Mesendoderm (in vitro differentiated cells): Measurements from ENCODE around the gene GTPBP3.
A peak's percentile ranks its signal among the peaks of the same experiment; 100 is the strongest.

ENCODE experiments used
- DNase-seq: peaks from one replicate; pipeline ENCODE4 v3.0.0; 2013
- H2AK5ac ChIP-seq: 2 replicates; pipeline ENCODE4 v1.6.1; 2013; ENCODE audit warnings: low read length, inconsistent platforms
- H2BK120ac ChIP-seq: 2 replicates; pipeline ENCODE4 v1.6.1; 2013; ENCODE audit warnings: low read depth, mild to moderate bottlenecking, low read length, moderate library complexity, mixed read lengths
- H2BK15ac ChIP-seq: replicated peaks from 2 replicates; pipeline ENCODE4 v1.6.1; 2013; ENCODE audit warnings: low read depth, mild to moderate bottlenecking, moderate library complexity
- H2BK5ac ChIP-seq: 2 replicates; pipeline ENCODE4 v1.6.1; 2013; ENCODE audit warnings: low read length, inconsistent platforms
- H3K18ac ChIP-seq: 2 replicates; pipeline ENCODE4 v1.6.1; 2013; ENCODE audit warnings: mild to moderate bottlenecking, low read length, mixed read lengths
- H3K23ac ChIP-seq: one replicate; pipeline ENCODE4 v1.6.1; 2013; ENCODE audit warnings: low read length
- H3K27ac ChIP-seq: 2 replicates; pipeline ENCODE4 v1.5.1; 2013; ENCODE audit warnings: low read depth, mild to moderate bottlenecking, inconsistent platforms, low read length, moderate library complexity
- H3K27me3 ChIP-seq: 2 replicates; pipeline ENCODE4 v1.6.1; 2013; ENCODE audit warnings: low read length, control low read depth, mild to moderate bottlenecking, inconsistent platforms; ENCODE audit not compliant: insufficient read depth, poor library complexity
- H3K36me3 ChIP-seq: 2 replicates; pipeline ENCODE4 v1.6.1; 2013; ENCODE audit warnings: low read length, inconsistent platforms; ENCODE audit not compliant: control insufficient read depth, insufficient read depth
- H3K4ac ChIP-seq: one replicate; pipeline ENCODE4 v1.6.1; 2013; ENCODE audit warnings: low read depth, mild to moderate bottlenecking, low read length, moderate library complexity
- H3K4me1 ChIP-seq: 2 replicates; pipeline ENCODE4 v1.6.1; 2013; ENCODE audit warnings: low read depth, low read length, inconsistent platforms; ENCODE audit not compliant: control insufficient read depth
- H3K4me2 ChIP-seq: 2 replicates; pipeline ENCODE4 v1.6.1; 2013; ENCODE audit warnings: low read length
- H3K4me3 ChIP-seq: 2 replicates; pipeline ENCODE4 v1.5.1; 2013; ENCODE audit warnings: mild to moderate bottlenecking, low read length
- H3K56ac ChIP-seq: one replicate; pipeline ENCODE4 v1.6.1; 2013; ENCODE audit warnings: low read length
- H3K79me1 ChIP-seq: 2 replicates; pipeline ENCODE4 v1.6.1; 2013; ENCODE audit warnings: low read length, inconsistent platforms
- H3K79me2 ChIP-seq: 2 replicates; pipeline ENCODE4 v1.6.1; 2013; ENCODE audit warnings: mild to moderate bottlenecking, low read length; ENCODE audit not compliant: control insufficient read depth, insufficient read depth
- H3K9ac ChIP-seq: 2 replicates; pipeline ENCODE4 v1.6.1; 2013; ENCODE audit warnings: low read length, inconsistent platforms
- H4K5ac ChIP-seq: one replicate; pipeline ENCODE4 v1.6.1; 2013; ENCODE audit warnings: low read length
- H4K8ac ChIP-seq: one replicate; pipeline ENCODE4 v1.6.1; 2013; ENCODE audit warnings: low read depth, mild to moderate bottlenecking, control low read depth, low read length, moderate library complexity
- WGBS: extraction: QIAGEN DNeasy Blood & Tissue Kit; methylation state at CpG from one replicate; pipeline ENCODE4 v1.1.7; 2013; ENCODE audit warnings: low lambda C conversion rate, missing lambda C conversion rate; ENCODE audit not compliant: insufficient coverage; ENCODE audit errors: extremely low coverage; 5-methylcytosine and 5-hydroxymethylcytosine counted together

GTPBP3 gene

GRCh38 chr19:17341845-17342244 is 4.5 kb downstream of the GTPBP3 start:
- WGBS, result no CpG with 5 or more reads among the region's 7 CpGs
- DNase-seq, result no peak
- no peak overlapping the region for H2BK15ac ChIP-seq
- H2BK5ac ChIP-seq, result no peak overlapping the region
- H3K27ac ChIP-seq, result no peak overlapping the region
- H3K4ac ChIP-seq, result no peak overlapping the region
- no peak overlapping the region for H4K8ac ChIP-seq
- no peak overlapping the region for H4K5ac ChIP-seq
- H2BK120ac ChIP-seq, result no peak overlapping the region
- H3K18ac ChIP-seq, result no peak overlapping the region
- no peaks in the 10 kb centered on the region for H3K36me3 ChIP-seq
- H3K4me1 ChIP-seq, result no peaks in the 10 kb centered on the region
- no peaks in the 10 kb centered on the region for H3K27me3 ChIP-seq
- no peak overlapping the region for H3K23ac ChIP-seq
- H3K4me2 ChIP-seq, result no peak overlapping the region
- H3K9ac ChIP-seq, result no peak overlapping the region
- H3K79me2 ChIP-seq, result no peaks in the 10 kb centered on the region
- H3K4me3 ChIP-seq, result no peak overlapping the region
- H2AK5ac ChIP-seq, result no peak overlapping the region
- no peak overlapping the region for H3K56ac ChIP-seq
- H3K79me1 ChIP-seq, result peaks cover 2% of the 10 kb centered on the region

GRCh38 chr19:17346109-17346671 is 8.8 kb downstream of the GTPBP3 start:
- H3K23ac ChIP-seq, result no peak overlapping the region
- peak; percentile 78 for DNase-seq
- no peaks in the 10 kb centered on the region for H3K36me3 ChIP-seq
- H3K79me1 ChIP-seq, result no peaks in the 10 kb centered on the region
- H2BK15ac ChIP-seq, result no peak overlapping the region
- H4K5ac ChIP-seq, result no peak overlapping the region
- no peak overlapping the region for H3K18ac ChIP-seq
- no peak overlapping the region for H3K9ac ChIP-seq
- H3K56ac ChIP-seq, result no peak overlapping the region
- no peak overlapping the region for H2BK120ac ChIP-seq
- H2AK5ac ChIP-seq, result no peak overlapping the region
- H3K27me3 ChIP-seq, result no peaks in the 10 kb centered on the region
- H3K4ac ChIP-seq, result no peak overlapping the region
- no peaks in the 10 kb centered on the region for H3K4me1 ChIP-seq
- no peaks in the 10 kb centered on the region for H3K79me2 ChIP-seq
- no peak overlapping the region for H3K4me2 ChIP-seq
- H2BK5ac ChIP-seq, result no peak overlapping the region
- H4K8ac ChIP-seq, result no peak overlapping the region
- no peak overlapping the region for H3K4me3 ChIP-seq
- no peak overlapping the region for H3K27ac ChIP-seq
- no CpG with 5 or more reads among the region's 24 CpGs for WGBS

GRCh38 chr19:17347361-17347760 is 10.0 kb downstream of the GTPBP3 start:
- H3K27me3 ChIP-seq, result no peaks in the 10 kb centered on the region
- no peak overlapping the region for H3K4ac ChIP-seq
- no peak overlapping the region for H2BK15ac ChIP-seq
- no peak overlapping the region for H2BK120ac ChIP-seq
- WGBS, result no CpG with 5 or more reads among the region's 6 CpGs
- H3K9ac ChIP-seq, result no peak overlapping the region
- no peak overlapping the region for H4K8ac ChIP-seq
- H3K4me3 ChIP-seq, result no peak overlapping the region
- H3K4me2 ChIP-seq, result no peak overlapping the region
- H3K79me2 ChIP-seq, result no peaks in the 10 kb centered on the region
- DNase-seq, result no peak
- no peak overlapping the region for H3K18ac ChIP-seq
- H2BK5ac ChIP-seq, result no peak overlapping the region
- no peak overlapping the region for H4K5ac ChIP-seq
- no peaks in the 10 kb centered on the region for H3K36me3 ChIP-seq
- no peak overlapping the region for H3K56ac ChIP-seq
- H2AK5ac ChIP-seq, result no peak overlapping the region
- H3K23ac ChIP-seq, result no peak overlapping the region
- no peaks in the 10 kb centered on the region for H3K4me1 ChIP-seq
- H3K27ac ChIP-seq, result no peak overlapping the region
- H3K79me1 ChIP-seq, result no peaks in the 10 kb centered on the region

GRCh38 chr19:17347877-17348276 is 10.5 kb downstream of the GTPBP3 start:
- no peaks in the 10 kb centered on the region for H3K36me3 ChIP-seq
- no peaks in the 10 kb centered on the region for H3K4me1 ChIP-seq
- no peak overlapping the region for H3K27ac ChIP-seq
- H2BK5ac ChIP-seq, result no peak overlapping the region
- WGBS, result no CpG with 5 or more reads among the region's 2 CpGs
- H2BK120ac ChIP-seq, result no peak overlapping the region
- no peak overlapping the region for H4K5ac ChIP-seq
- H3K79me1 ChIP-seq, result no peaks in the 10 kb centered on the region
- no peaks in the 10 kb centered on the region for H3K27me3 ChIP-seq
- no peak overlapping the region for H2BK15ac ChIP-seq
- no peak overlapping the region for H3K23ac ChIP-seq
- H4K8ac ChIP-seq, result no peak overlapping the region
- no peak for DNase-seq
- H3K18ac ChIP-seq, result no peak overlapping the region
- no peak overlapping the region for H2AK5ac ChIP-seq
- H3K4me3 ChIP-seq, result no peak overlapping the region
- H3K4ac ChIP-seq, result no peak overlapping the region
- no peak overlapping the region for H3K9ac ChIP-seq
- H3K79me2 ChIP-seq, result no peaks in the 10 kb centered on the region
- no peak overlapping the region for H3K4me2 ChIP-seq
- H3K56ac ChIP-seq, result no peak overlapping the region

- peak; percentile 91 for DNase-seq
- H3K18ac ChIP-seq, result no peak overlapping the region
- no peaks in the 10 kb centered on the region for H3K36me3 ChIP-seq
- no peaks in the 10 kb centered on the region for H3K27me3 ChIP-seq
- H2BK120ac ChIP-seq, result no peak overlapping the region
- H4K5ac ChIP-seq, result no peak overlapping the region
- no peaks in the 10 kb centered on the region for H3K79me1 ChIP-seq
- H3K56ac ChIP-seq, result peak overlapping the region; percentile 75
- no peaks in the 10 kb centered on the region for H3K4me1 ChIP-seq
- no peak overlapping the region for H2BK15ac ChIP-seq
- H3K79me2 ChIP-seq, result no peaks in the 10 kb centered on the region
- no peak overlapping the region for H2BK5ac ChIP-seq
- no peak overlapping the region for H3K4me3 ChIP-seq
- H2AK5ac ChIP-seq, result no peak overlapping the region
- no CpG with 5 or more reads among the region's 12 CpGs for WGBS
- H3K27ac ChIP-seq, result no peak overlapping the region
- H3K4ac ChIP-seq, result no peak overlapping the region
- H3K9ac ChIP-seq, result peak overlapping the region; percentile 47
- H3K4me2 ChIP-seq, result peak overlapping the region; percentile 31
- no peak overlapping the region for H4K8ac ChIP-seq
- H3K23ac ChIP-seq, result no peak overlapping the region
Observed at GRCh38 chr19:17348700-17349099, 11.3 kb downstream of the GTPBP3 start.

- H3K36me3 ChIP-seq, result no peaks in the 10 kb centered on the region
- H3K4me2 ChIP-seq, result no peak overlapping the region
- WGBS, result no CpG with 5 or more reads among the region's 45 CpGs
- H2BK5ac ChIP-seq, result no peak overlapping the region
- no peaks in the 10 kb centered on the region for H3K79me2 ChIP-seq
- no peak overlapping the region for H3K4me3 ChIP-seq
- no peaks in the 10 kb centered on the region for H3K27me3 ChIP-seq
- H4K5ac ChIP-seq, result no peak overlapping the region
- no peak overlapping the region for H3K9ac ChIP-seq
- no peak overlapping the region for H3K4ac ChIP-seq
- no peak overlapping the region for H3K27ac ChIP-seq
- no peak overlapping the region for H4K8ac ChIP-seq
- no peak overlapping the region for H3K23ac ChIP-seq
- H3K56ac ChIP-seq, result no peak overlapping the region
- no peak for DNase-seq
- no peak overlapping the region for H2AK5ac ChIP-seq
- H3K79me1 ChIP-seq, result no peaks in the 10 kb centered on the region
- no peaks in the 10 kb centered on the region for H3K4me1 ChIP-seq
- no peak overlapping the region for H2BK15ac ChIP-seq
- H3K18ac ChIP-seq, result no peak overlapping the region
- no peak overlapping the region for H2BK120ac ChIP-seq
Observed at GRCh38 chr19:17351815-17352435, 14.6 kb downstream of the GTPBP3 start.
